Endothelial cell of coronary artery (primary cell): ENCODE results near the gene MRTFB. TPM values are rescaled to one million over a fixed set of nuclear protein-coding genes. Genes with fewer than 3 reads are reported as not detected.

Experiments
- total RNA-seq: library from RNA; depleted of rRNA; stranded (reverse); fragments of >200 nt; gene quantifications from 2 replicates; pipeline ENCODE4 v1.2.3, GENCODE V29; 2014

Gene MRTFB
- 9.5 and 15.2 TPM in 2 replicates for total RNA-seq

GRCh38 chr16:14070877-14071575 lies at the start of gene MRTFB:
MRTFB (plus strand) TSS chr16:14071319; CDS start chr16:14140607, 69,288 bp downstream.

Other genes with a start within 250 kb of the MRTFB start
- 6.0 and 10.5 TPM in 2 replicates for gene ERCC4, start 151.2 kb upstream of the MRTFB start, total RNA-seq